Measurements from ENCODE around the gene CADPS2.

CADPS2 gene

GRCh38 chr7:122886357-122887081 lies at the start of gene CADPS2:
CADPS2 (minus strand) TSS chr7:122886460; CDS start chr7:122886337, 123 bp downstream.
- DNase-seq = no peak

DNA sequence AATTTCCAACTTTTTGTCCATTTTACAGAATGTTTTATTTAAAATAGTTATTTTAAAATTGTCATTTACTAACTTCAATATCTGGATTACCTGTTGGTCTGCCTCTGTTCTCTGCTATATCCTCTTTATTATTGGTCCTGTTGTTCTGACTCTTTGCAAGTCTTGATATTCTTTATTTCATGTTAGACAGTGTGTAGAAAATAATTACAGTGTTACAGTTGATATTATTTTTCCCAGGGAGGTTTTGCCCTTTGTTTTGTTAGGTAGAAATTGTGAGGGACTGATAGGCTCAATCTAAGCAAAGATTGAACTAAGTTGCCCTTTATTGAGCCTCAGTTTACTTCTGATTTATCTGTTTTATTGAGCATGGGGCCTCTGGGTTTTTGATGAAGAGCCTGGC lies 49.4 kb upstream of the CADPS2 start:
- no peak for DNase-seq

DNA sequence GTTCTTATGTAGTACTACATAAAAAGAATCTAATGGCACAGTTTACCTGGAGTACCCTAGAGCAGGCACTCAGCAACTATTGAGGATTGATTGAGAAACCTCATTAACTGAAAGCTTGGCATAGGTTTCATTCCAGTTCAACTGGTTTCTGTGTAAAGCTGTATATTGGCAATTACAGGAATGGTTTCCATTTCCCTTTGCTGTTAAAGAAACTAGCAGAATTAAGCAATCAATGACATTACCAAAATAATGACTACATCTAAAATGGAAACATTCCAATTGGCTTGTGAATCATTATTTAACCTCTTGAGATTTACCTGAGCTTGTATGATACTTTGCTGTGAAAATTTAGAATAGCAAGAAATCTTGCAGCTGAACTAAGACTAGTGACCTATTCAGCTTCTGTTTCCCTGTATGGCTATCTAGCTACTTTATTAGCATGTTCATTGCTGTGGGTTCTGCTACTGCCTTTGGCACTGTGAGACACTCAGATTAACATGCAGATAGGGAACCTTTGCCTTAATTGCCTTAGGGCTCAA lies 33.5 kb upstream of the CADPS2 start:
- DNase-seq = no peak

DNA sequence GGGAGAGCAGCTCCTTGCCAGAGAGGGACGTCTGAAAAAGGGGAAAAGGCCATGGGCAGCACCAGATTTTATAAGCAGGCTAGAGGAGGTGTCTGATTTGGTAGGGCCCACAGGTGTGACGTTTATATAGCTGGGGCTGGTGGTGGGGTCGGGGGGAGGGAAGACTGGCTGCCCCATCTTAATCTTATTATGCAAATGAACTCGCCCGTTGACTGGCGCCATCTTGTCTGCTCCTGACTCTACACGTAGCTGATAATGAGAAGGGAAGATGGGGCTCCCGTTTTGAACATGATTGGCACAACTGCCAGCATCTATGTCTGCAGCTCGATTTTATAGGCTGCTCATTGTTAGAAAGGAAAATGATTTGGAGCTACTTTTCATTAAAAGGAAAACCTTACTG lies 28.6 kb upstream of the CADPS2 start:
- no peak for DNase-seq

GRCh38 chr7:122913608-122914007 lies 27.3 kb upstream of the CADPS2 start:
- DNase-seq = no peak

- DNase-seq = no peak
Observed at GRCh38 chr7:122902751-122903495, 16.7 kb upstream of the CADPS2 start.

GRCh38 chr7:122901250-122901649 lies 15.0 kb upstream of the CADPS2 start:
- no peak for DNase-seq

GRCh38 chr7:122896509-122896908 lies 10.2 kb upstream of the CADPS2 start:
- no peak for DNase-seq

GRCh38 chr7:122893486-122893885 lies 7.2 kb upstream of the CADPS2 start:
- no peak for DNase-seq

GRCh38 chr7:122889116-122889515 lies 2.9 kb upstream of the CADPS2 start:
- DNase-seq = no peak

- DNase-seq = no peak
Observed at GRCh38 chr7:122887848-122888247, 1.6 kb upstream of the CADPS2 start.

DNA sequence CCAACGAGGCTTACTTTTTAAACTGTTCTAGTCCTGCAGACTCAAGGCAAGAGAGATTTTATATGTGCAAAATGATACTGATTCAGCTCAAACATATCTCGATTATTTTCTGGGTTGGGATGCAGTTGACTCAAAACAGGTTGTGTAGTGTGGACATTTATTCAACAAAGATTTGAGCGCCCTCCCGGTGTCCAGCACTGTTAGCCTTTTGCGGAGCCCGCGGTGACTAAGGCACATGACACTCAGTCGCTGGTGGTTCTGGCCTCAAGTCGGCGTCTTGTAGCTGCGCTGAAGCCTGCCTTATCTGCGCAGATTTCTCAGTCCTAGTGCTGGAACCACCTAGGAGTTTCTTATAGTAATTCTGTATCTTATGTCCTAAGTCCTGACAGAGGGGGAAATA lies 938 bp upstream of the CADPS2 start:
- no peak for DNase-seq

DNA sequence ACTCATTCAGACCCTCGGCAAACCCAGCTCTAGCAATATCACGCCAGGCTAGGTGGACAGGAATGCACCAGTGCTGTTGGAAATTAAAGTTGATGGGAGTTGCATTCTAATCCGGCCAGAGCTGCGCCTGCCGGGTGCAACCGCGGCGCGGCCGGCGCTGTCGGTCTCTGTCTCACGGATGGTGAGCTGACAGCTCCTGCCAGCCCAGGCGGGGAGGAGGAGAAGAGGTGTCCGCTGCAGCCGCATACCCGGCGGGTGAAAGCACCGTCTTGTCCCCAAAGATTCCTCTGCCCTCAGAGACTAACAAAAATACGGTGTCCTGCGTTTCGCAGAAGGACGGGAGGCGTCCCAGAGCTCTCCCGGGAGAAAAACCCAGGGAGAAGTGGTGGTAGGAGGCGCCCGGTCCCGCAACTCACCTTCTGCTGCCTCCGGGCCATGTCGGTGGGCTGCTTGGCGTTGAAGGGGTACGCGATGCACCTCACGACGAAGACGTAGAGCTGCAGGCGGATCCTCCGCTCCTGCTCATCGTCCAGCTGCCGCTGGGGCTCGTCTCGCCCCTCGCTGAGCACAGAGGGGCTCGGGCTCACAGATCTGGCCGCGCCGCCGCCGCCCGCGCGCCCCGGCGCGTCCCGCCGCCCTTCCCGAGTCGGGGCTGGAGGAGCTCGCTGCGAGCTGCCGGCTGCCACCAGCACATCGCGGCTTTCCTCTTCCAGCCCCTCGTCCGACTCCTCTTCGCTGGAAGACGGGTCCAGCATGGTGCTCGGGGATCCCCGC lies 490 bp downstream of the CADPS2 start:
- DNase-seq = no peak

DNA sequence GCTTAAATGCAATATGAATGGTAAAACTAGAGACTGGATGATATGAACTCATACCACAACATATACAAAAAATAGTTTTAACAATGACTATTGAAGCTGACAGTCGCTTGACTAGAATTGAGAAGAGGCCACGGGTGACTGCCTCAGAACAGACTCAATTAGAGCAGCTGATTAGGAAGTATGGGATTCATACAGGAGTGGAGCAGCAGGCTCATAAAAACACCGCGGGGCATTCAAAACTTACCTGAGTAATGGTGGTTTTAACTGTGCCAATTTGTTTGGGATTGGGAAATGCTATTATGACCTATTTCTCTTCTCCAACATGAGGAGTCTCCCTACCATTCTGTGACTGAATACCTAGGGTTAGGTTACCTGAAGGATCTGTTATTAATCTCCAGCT lies 2.1 kb downstream of the CADPS2 start:
- no peak for DNase-seq

- DNase-seq = no peak
Observed at GRCh38 chr7:122883049-122883680, 3.1 kb downstream of the CADPS2 start.

DNA sequence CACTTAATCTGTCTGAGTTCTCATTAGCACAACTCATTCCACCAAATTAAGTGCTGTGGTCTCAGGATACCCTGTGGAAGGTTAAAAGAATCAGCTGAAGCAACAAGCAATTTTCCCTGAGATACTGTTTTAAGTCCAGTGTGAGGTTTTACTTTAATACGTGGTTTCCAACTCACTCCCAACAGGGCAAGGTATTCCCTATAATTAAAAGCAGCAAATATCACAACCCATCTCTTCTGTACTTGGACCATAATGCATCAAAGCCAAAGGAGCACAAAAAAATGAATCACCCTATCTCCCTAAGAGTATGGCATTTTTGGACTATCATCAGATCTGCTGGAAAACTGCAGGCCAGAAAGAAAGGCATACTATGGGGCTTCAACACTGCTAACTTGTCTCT lies 4.9 kb downstream of the CADPS2 start:
- DNase-seq = no peak

GRCh38 chr7:122869260-122869659 lies 17.0 kb downstream of the CADPS2 start:
- no peak for DNase-seq

DNA sequence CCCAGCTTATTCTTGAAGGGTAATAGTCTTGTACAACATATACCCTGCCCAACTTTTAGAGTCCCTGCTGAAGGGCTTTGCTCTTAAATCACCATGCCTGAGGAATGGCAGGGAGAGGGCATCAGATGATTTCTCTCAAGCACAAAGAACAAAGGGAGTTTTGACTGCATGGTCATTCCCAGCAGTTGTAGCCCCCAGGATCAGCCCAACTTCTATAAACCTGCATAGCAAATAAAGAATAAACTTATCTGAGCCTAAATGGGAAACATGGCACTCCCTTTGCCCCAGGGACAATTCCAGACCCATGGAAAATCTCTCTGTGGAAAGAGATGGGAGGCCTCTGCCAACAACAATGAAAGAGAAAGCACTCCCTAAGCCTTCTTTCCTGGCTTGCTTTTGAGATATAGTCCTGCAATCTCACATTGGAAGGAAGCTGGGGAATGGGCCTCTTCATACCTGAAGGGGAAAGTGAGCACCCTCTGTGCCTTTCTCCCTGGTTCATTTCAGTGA lies 18.7 kb downstream of the CADPS2 start:
- DNase-seq = no peak

GRCh38 chr7:122864838-122865237 lies 21.4 kb downstream of the CADPS2 start:
- DNase-seq = no peak

- no peak for DNase-seq
Observed at GRCh38 chr7:122864016-122864415, 22.2 kb downstream of the CADPS2 start.

DNA sequence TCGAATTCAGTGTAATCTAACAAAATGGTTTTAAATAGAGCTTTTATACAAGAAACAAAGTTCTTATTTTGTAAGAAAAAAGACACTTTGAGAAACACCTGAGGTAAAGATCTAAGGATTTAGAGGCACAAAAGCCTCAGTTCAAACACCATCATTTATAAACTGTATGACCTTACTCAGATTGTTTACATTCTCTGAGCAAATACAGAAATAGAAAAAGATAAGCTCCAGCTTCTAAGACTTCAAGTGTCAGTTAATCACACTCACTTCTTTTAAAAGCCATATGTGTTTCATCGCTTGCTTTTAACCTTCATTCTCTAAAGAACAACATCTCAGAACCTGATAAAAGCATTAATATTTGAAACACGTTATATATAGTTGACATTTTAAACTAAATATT lies 27.9 kb downstream of the CADPS2 start:
- no peak for DNase-seq

- no peak for DNase-seq
Observed at GRCh38 chr7:122850528-122850927, 35.7 kb downstream of the CADPS2 start.

GRCh38 chr7:122849957-122850328 lies 36.3 kb downstream of the CADPS2 start:
- DNase-seq = no peak
